T-cell (primary cell): Measurements from ENCODE around the gene SNN. TPM values are rescaled to one million over a fixed set of nuclear protein-coding genes. Genes with fewer than 3 reads are reported as not detected.

Source experiments
- ATAC-seq, 4 experiments: fragments of 200-7000 bp in 3 of 4; fragments of 150-1000 bp in 1 of 4; cut with Tn5 transposase; replicated peaks in 1 of 4; 1 replicate in 3 of 4; 2 replicates in 1 of 4; pipeline ENCODE4 v1.10.0; 2021; ENCODE audit warnings: moderate library complexity in 3 of 4, mild to moderate bottlenecking in 2 of 4, moderate number of reproducible peaks in 1 of 4
- CTCF ChIA-PET, 2 donors: fragments of 300-600 bp; sonication (Branson Sonifier 250); formaldehyde crosslinking; loops; one replicate each; lab custom pipeline; 2022; ENCODE audit warnings: antibody characterized with exemption in 2 of 2; lab: Charles Lee
- POLR2A ChIA-PET, 2 donors: fragments of 300-600 bp; sonication (Branson Sonifier 250); formaldehyde crosslinking; loops; one replicate each; lab custom pipeline; 2022; ENCODE audit warnings: antibody characterized with exemption in 2 of 2; lab: Charles Lee
- DNase-seq, 35 experiments: peaks; one replicate each; pipeline versions ENCODE4 v3.0.0 to v3.0.0-alpha.2; 2013 to 2023
- H3K27ac ChIP-seq: one replicate; pipeline ENCODE4 v1.5.1; 2013; ENCODE audit warnings: low read length
- H3K27me3 ChIP-seq, 2 experiments: replicated peaks in 1 of 2; 1 replicate in 1 of 2; 2 replicates in 1 of 2; pipeline versions ENCODE4 v1.6.1 to v1.7.0; 2013; ENCODE audit warnings: low read length in 1 of 2, mixed read lengths in 1 of 2; ENCODE audit not compliant: control insufficient read depth in 2 of 2, insufficient read depth in 2 of 2; ENCODE audit errors: extremely low read depth in 1 of 2
- H3K36me3 ChIP-seq, 2 donors: 1 replicate in 1 of 2; 2 replicates in 1 of 2; pipeline versions ENCODE4 v1.6.1 to v1.7.0; 2013; ENCODE audit warnings: low read length in 1 of 2; ENCODE audit not compliant: control insufficient read depth in 2 of 2, insufficient read depth in 1 of 2; ENCODE audit errors: extremely low read depth in 1 of 2
- H3K4me1 ChIP-seq, 2 experiments: 1 replicate in 1 of 2; 2 replicates in 1 of 2; pipeline versions ENCODE4 v1.6.1 to v1.7.0; 2013; ENCODE audit warnings: low read length in 2 of 2, mixed read lengths in 1 of 2; ENCODE audit not compliant: insufficient read depth in 2 of 2, control insufficient read depth in 1 of 2; ENCODE audit errors: extremely low read depth in 1 of 2
- H3K4me3 ChIP-seq, 2 donors: 1 replicate in 1 of 2; 2 replicates in 1 of 2; pipeline versions ENCODE4 v1.5.1 to v1.7.0; 2013; ENCODE audit warnings: mild to moderate bottlenecking in 2 of 2, low read length in 1 of 2, moderate library complexity in 1 of 2; ENCODE audit not compliant: control insufficient read depth in 1 of 2; ENCODE audit errors: extremely low read depth in 1 of 2
- H3K9me3 ChIP-seq: 2 replicates; pipeline ENCODE4 v1.7.0; 2013
- H3K27ac Mint-ChIP-seq, 2 donors: one replicate each; pipeline ENCODE4 v1.8.0; 2020 to 2021; ENCODE audit warnings: mild to moderate bottlenecking in 2 of 2, mixed read lengths in 2 of 2
- H3K27me3 Mint-ChIP-seq, 2 donors: one replicate each; pipeline ENCODE4 v1.8.0; 2021 to 2022; ENCODE audit warnings: mixed read lengths in 2 of 2
- H3K36me3 Mint-ChIP-seq: one replicate; pipeline ENCODE4 v1.8.0; 2021; ENCODE audit warnings: mixed read lengths
- H3K4me1 Mint-ChIP-seq, 3 donors: one replicate each; pipeline ENCODE4 v1.8.0; 2020 to 2022; ENCODE audit warnings: mixed read lengths in 3 of 3, mild to moderate bottlenecking in 1 of 3
- H3K4me3 Mint-ChIP-seq, 3 donors: one replicate each; pipeline ENCODE4 v1.8.0; 2020 to 2022; ENCODE audit warnings: mild to moderate bottlenecking in 3 of 3, mixed read lengths in 3 of 3, moderate library complexity in 3 of 3
- H3K9me3 Mint-ChIP-seq, 3 donors: one replicate each; pipeline ENCODE4 v1.8.0; 2020 to 2022; ENCODE audit warnings: mixed read lengths in 3 of 3
- WGBS: methylation state at CpG from one replicate; pipeline ENCODE4 v1.1.5; 2013; ENCODE audit warnings: missing lambda C conversion rate; ENCODE audit not compliant: insufficient coverage; 5-methylcytosine and 5-hydroxymethylcytosine counted together
- total RNA-seq, 35 experiments: library from RNA in 6 of 35; stranded (reverse) in 6 of 35; fragments of 120-200 nt in 1 of 35; gene quantifications; one replicate each; pipeline versions ENCODE4 v1.2.1 to v1.2.4 and lab custom pipeline; 2013 to 2026

The SNN gene
- total RNA-seq, 5 donors from 2014 or later (not counting 1 experiment from before 2014, with no cell fraction given) = 17.4 to 56.2 (median 22.7) TPM

DNA sequence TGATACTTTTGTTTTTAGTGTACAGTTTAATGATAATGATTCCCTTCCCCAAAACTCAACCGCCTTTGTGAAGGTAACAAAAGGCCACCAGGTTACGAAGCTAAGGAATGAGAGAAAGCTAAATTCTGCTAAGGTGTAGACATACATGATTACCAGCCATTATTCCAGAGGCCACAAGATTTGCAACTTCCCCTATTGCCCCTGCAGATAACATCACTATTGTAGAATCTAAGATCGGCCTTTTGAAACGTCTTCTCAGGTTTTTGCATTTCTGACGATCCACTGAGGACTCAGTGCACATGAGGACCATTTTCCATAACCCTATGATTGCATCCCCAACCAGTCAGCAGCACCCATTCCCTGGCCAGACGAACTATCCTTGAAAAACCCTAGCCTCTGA, 33.9 kb upstream of the SNN start:
- Histone ChIP-seq H3K4me1 (peaks cover 10 to 20% of the 10 kb centered on the region in 2 experiments), H3K9me3 (no peaks in the 10 kb centered on the region), H3K27ac (no peak overlapping the region), H3K4me3 (no peak overlapping the region), H3K36me3 (no peaks in the 10 kb centered on the region), H3K27me3 (peaks cover 0 to 2% of the 10 kb centered on the region in 2 experiments)
- 66% methylated on average over 4 of the region's 6 CpGs for WGBS
- Mint-ChIP-seq H3K27me3 (no peaks in the 10 kb centered on the region), H3K4me3 (no peak overlapping the region), H3K9me3 (no peaks in the 10 kb centered on the region), H3K27ac (peak overlapping the region in 1 of 2 donors; percentile 17), H3K4me1 (peaks cover 26 to 37% (median 32%) of the 10 kb centered on the region in 3 donors), H3K36me3 (no peaks in the 10 kb centered on the region)
- CTCF ChIA-PET = interaction anchor here in 1 of 2 donors (1.4 kb wide), 1 partner anchor 103 kb away, joined by 5 read pairs; no protein-coding TSS in a partner anchor
- DNase-seq = no peak
- no peak for ATAC-seq
- POLR2A ChIA-PET = no interaction called here

DNA sequence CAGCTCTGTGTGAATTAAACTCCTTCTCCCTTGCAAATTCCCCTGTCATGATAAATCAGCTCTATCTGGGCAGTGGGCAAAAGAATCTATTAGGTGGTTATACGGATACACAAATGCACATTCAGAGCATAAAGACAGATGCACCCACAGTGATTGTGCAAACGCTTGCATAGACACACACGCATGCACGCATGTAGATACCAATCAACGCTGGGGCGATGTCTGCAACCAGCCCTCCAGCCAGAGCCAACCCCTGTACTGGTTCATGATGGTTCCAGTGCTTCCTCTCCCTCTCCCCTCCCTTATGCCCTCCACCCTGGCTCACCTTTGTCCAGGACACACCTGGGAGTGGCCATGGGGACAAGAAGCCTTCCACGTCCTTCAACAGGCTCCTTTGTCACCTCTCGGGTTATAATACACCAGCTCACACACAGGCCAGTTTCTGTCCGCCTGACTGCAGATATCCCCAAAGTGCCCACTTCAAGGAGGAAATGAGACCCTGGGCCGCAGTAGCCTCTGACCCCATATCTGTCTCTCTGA, 33.1 kb upstream of the SNN start:
- no peak overlapping the region for H3K4me3 Mint-ChIP-seq
- POLR2A ChIA-PET = interaction anchor here in 1 of 2 donors (0.5 kb wide), 1 partner anchor 68 kb away, joined by 3 read pairs; no protein-coding TSS in a partner anchor

DNA sequence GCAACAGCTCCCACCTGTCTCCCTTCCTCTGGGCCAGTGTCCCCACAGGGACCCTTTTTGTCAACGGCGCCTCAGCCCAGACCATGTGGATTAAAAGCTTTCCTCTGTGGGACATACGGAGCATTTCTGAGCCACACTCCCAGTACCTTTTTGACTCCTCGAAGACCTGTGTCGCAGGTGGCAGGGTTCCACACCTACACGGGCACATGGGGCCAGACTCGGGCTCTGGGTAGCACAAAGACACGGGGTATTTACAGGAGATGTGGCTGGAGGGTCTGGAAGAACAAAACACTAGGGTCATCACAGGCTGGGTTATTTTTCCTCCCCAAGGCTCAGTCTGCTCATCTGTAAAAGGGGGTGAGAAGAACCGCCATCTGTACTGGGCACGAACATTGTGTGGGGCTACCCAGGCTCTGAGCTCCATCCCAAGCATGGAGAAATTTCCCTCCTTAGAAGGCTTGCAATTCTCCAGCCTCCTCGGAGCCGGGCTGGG, 32.5 kb upstream of the SNN start:
- POLR2A ChIA-PET = interaction anchor here in 1 of 2 donors (0.5 kb wide), 1 partner anchor 69 kb away, joined by 3 read pairs; no protein-coding TSS in a partner anchor
- Histone ChIP-seq H3K9me3 (no peaks in the 10 kb centered on the region), H3K4me3 (no peak overlapping the region), H3K27ac (no peak overlapping the region), H3K27me3 (peaks cover 0 to 2% of the 10 kb centered on the region in 2 experiments), H3K36me3 (no peaks in the 10 kb centered on the region), H3K4me1 (peaks cover 0 to 11% of the 10 kb centered on the region in 2 experiments)
- no peaks in the 10 kb centered on the region for H3K36me3 Mint-ChIP-seq
- H3K4me3 Mint-ChIP-seq = no peak overlapping the region
- ATAC-seq (no peak), DNase-seq (no peak)
- peaks cover 20 to 27% (median 26%) of the 10 kb centered on the region in 3 donors for H3K4me1 Mint-ChIP-seq
- WGBS = 94% methylated on average over 6 of the region's 12 CpGs
- CTCF ChIA-PET = interaction anchor here (0.5 to 2.1 kb wide), 9 partner anchors 14 to 139 kb away, joined by 3 to 7 read pairs (median 4); no protein-coding TSS in a partner anchor
- no peak overlapping the region for H3K27ac Mint-ChIP-seq
- H3K9me3 Mint-ChIP-seq = no peaks in the 10 kb centered on the region
- no peaks in the 10 kb centered on the region for H3K27me3 Mint-ChIP-seq

More for the DNA sequence above, 33.1 kb upstream of the SNN start:
- Histone ChIP-seq H3K9me3 (no peaks in the 10 kb centered on the region), H3K4me3 (no peak overlapping the region), H3K36me3 (no peaks in the 10 kb centered on the region), H3K27me3 (peaks cover 0 to 2% of the 10 kb centered on the region in 2 experiments), H3K4me1 (peaks cover 1 to 11% of the 10 kb centered on the region in 2 experiments), H3K27ac (no peak overlapping the region)
- ATAC-seq = no peak
- Mint-ChIP-seq H3K27me3 (no peaks in the 10 kb centered on the region), H3K27ac (no peak overlapping the region), H3K9me3 (no peaks in the 10 kb centered on the region), H3K4me1 (peaks cover 19 to 28% (median 26%) of the 10 kb centered on the region in 3 donors), H3K36me3 (no peaks in the 10 kb centered on the region)
- WGBS = 97% methylated on average over 9 of the region's 10 CpGs
- CTCF ChIA-PET = interaction anchor here in 1 of 2 donors (0.8 to 1.4 kb wide), 2 partner anchors 13 to 103 kb away, joined by 3 to 5 read pairs; no protein-coding TSS in a partner anchor
- DNase-seq = no peak

DNA sequence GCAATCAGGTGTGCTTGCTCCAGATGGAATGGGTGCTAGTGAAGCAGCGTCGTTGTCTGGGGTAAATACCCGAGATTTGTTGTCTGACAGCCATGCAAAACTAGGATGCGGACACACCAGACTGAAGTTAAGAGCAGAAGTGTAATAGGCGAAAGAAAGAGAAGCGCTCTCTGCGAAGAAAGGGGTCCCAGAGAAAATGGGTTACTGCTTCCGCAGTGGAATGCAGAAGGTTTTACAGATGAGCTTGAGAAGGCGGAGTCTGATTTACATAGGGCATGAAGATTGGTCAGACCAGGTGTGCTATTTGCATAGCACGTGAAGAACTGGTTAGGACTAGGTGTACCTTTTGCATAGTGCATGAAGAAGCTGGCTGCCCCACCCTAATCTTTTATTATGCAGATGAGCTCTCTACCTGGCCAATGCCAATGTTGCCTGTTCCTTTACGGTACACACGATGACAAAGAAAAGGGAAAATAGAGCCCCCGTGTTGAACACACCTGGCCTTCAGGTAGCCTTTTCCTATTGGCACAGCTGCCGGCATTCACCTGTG, 32.0 kb upstream of the SNN start:
- no peaks in the 10 kb centered on the region for H3K9me3 ChIP-seq
- Mint-ChIP-seq H3K27ac (no peak overlapping the region), H3K27me3 (no peaks in the 10 kb centered on the region), H3K36me3 (no peaks in the 10 kb centered on the region), H3K4me3 (no peak overlapping the region), H3K9me3 (no peaks in the 10 kb centered on the region), H3K4me1 (peaks cover 22 to 30% (median 28%) of the 10 kb centered on the region in 3 donors)
- ATAC-seq (peak in 3 of 4 experiments; percentile 15 to 91 (median 45)), DNase-seq (peak in 3 of 35 experiments; percentile 14 to 44 (median 42))
- peaks cover 3 to 14% of the 10 kb centered on the region in 2 experiments for H3K4me1 ChIP-seq
- POLR2A ChIA-PET = no interaction called here
- peaks cover 0 to 2% of the 10 kb centered on the region in 2 experiments for H3K27me3 ChIP-seq
- CTCF ChIA-PET = interaction anchor here (0.5 to 2.1 kb wide), 10 partner anchors 13 to 687 kb away, joined by 3 to 7 read pairs (median 4); no protein-coding TSS in a partner anchor
- H3K36me3 ChIP-seq = no peaks in the 10 kb centered on the region
- no peak overlapping the region for H3K4me3 ChIP-seq
- H3K27ac ChIP-seq = no peak overlapping the region
- WGBS = 70% methylated on average over 12 of the region's 14 CpGs

DNA sequence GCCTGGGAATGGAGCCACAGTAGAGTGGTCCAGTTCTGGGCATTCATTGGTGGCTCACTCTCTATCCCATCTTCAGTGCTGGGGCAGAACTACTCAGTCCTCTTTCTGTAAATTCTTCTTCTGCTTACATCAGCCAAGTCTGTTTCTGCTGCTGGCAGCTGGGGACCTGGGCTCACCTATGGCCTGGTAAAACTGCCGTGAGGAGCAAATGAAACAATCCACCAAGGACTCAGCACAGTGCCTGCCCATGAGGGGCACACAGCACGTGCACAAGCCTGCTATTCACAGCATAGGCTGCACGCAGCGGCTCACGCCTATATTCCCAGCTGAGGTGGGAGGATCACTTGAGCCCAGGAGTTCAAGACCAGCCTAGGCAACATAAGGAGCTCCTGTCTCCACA, 30.9 kb upstream of the SNN start:
- ATAC-seq = no peak
- H3K4me1 Mint-ChIP-seq = peaks cover 26 to 35% (median 33%) of the 10 kb centered on the region in 3 donors
- 100% methylated on average over 5 of the region's 5 CpGs for WGBS

DNA sequence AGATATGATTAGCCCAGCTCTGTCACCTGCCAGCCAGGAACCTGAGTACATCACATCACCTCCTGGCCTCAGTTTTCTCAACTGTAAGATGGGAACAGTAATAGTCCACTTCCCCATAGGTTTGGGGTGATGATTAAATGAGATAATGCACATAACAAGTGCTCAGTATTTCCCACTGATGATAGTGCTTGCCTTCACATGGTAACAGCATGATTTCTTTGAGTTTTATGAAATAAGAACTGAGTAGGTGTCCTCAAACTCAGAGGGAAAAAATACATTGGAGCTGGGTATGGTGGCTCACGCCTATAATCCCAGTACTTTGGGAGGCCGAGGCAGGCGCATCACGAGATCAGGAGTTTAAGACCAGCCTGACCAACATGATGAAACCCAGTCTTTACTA, 30.1 kb upstream of the SNN start:
- no peak overlapping the region for H3K4me3 Mint-ChIP-seq

More for the DNA sequence above, 30.9 kb upstream of the SNN start:
- H3K36me3 Mint-ChIP-seq = no peaks in the 10 kb centered on the region
- Histone ChIP-seq H3K27ac (no peak overlapping the region), H3K9me3 (no peaks in the 10 kb centered on the region), H3K36me3 (no peaks in the 10 kb centered on the region), H3K27me3 (peaks cover 0 to 2% of the 10 kb centered on the region in 2 experiments), H3K4me1 (peaks cover 4 to 19% of the 10 kb centered on the region in 2 experiments), H3K4me3 (no peak overlapping the region)
- H3K9me3 Mint-ChIP-seq = no peaks in the 10 kb centered on the region
- CTCF ChIA-PET = interaction anchor here (0.6 to 2.1 kb wide), 4 partner anchors 52 to 228 kb away, joined by 3 to 7 read pairs (median 6); no protein-coding TSS in a partner anchor
- DNase-seq = no peak
- H3K4me3 Mint-ChIP-seq = no peak overlapping the region
- no peaks in the 10 kb centered on the region for H3K27me3 Mint-ChIP-seq
- H3K27ac Mint-ChIP-seq = no peak overlapping the region
- POLR2A ChIA-PET = no interaction called here

More for the DNA sequence above, 30.1 kb upstream of the SNN start:
- Histone ChIP-seq H3K27me3 (no peaks in the 10 kb centered on the region), H3K4me3 (no peak overlapping the region), H3K4me1 (peaks cover 4 to 17% of the 10 kb centered on the region in 2 experiments), H3K27ac (no peak overlapping the region), H3K36me3 (no peaks in the 10 kb centered on the region), H3K9me3 (no peaks in the 10 kb centered on the region)
- Mint-ChIP-seq H3K9me3 (no peaks in the 10 kb centered on the region), H3K4me1 (peaks cover 25 to 41% (median 33%) of the 10 kb centered on the region in 3 donors), H3K27me3 (no peaks in the 10 kb centered on the region), H3K36me3 (no peaks in the 10 kb centered on the region), H3K27ac (no peak overlapping the region)
- WGBS = 87% methylated on average over 4 of the region's 4 CpGs
- POLR2A ChIA-PET = no interaction called here
- no peak for DNase-seq
- ATAC-seq = no peak
- CTCF ChIA-PET = interaction anchor here (0.6 to 2.1 kb wide), 6 partner anchors 17 to 1123 kb away, joined by 3 to 7 read pairs (median 4); no protein-coding TSS in a partner anchor
